ENCODE measurements around the gene COL4A2.
"Not testable (repeated sequence)": the region's sequence is repeated elsewhere in the genome, so short reads cannot be mapped to it uniquely, and the experiment has no call there.

Gene COL4A2

GRCh38 chr13:110387451-110388107, 80.5 kb downstream of the COL4A2 start:
- DNase-seq = no peak

- peak; percentile 53 for DNase-seq
Observed at GRCh38 chr13:110388108-110388943, 81.2 kb downstream of the COL4A2 start.

DNA sequence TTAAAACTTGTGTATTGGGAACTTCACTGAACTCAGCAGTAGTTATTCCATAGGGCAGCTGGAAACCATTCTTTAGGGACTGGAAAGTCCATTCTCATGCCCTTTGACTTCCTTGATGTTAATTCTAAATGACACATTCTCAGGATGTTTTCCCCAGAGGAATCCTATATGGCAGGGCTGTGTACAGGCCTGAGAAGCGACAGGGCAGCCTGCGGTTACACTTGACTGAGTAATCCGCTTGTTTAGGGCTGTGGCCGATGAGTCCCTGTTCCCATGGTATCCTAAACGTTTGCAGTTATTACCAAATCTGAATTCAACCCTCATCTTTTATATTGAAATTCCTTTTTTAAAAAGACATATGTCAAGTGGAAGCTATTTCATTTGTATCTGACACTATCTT, 83.5 kb downstream of the COL4A2 start:
- DNase-seq = no peak

DNA sequence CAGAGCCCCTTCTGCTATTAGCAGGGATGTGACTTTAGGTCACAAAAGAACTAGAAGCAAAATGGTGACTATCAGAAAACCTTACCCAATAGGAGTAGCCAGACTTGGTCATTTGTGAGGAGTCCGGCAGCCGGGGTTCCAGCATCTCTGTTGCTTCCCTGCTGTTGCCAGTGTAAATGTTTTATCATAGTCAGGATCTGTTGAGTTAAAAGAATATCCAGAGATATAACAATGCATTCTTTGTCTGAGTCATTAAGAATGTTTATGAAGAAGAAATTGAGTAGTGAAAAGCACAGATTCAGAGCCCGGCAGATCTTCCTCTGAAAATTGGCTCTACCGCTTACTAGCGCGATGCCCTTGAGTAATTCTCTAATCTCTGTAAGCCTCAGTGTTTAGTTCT, 84.2 kb downstream of the COL4A2 start:
- DNase-seq = no peak

DNA sequence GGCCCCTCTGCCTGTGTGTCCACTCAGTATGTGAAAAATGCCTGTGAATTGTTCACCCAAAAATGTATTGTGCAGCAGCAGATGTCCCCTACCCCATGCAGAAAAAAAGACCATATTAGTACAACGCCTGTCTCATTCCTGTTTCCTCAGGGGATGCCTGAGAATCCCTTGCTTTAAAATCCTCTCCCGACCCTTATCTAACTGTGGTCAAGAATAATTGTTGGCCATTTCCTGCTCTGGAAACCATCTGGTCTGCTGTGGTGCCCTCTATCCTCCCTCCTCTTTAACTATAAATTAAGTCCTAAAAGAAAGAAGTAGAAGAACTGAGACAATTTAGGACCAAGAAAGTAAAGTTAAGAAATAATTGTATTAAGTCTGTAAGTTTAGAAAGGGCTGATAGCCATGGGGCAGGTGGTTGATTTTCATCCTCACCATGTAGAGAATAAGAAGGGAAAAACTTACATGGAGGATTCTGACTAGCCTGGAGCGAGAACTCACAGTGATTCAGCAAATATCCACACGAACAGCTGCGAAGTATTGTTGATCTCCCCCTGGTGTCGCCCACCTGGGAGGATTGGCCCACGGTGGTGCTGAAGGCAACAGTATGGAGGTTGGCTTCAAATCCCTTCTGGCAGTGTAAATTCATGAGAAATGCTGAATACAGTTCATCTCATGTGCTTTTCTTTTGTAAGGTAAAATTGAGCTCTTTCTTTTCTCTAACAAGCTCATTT, 85.6 kb downstream of the COL4A2 start:
- DNase-seq = no peak

GRCh38 chr13:110393761-110394160, 86.7 kb downstream of the COL4A2 start:
- no peak for DNase-seq

DNA sequence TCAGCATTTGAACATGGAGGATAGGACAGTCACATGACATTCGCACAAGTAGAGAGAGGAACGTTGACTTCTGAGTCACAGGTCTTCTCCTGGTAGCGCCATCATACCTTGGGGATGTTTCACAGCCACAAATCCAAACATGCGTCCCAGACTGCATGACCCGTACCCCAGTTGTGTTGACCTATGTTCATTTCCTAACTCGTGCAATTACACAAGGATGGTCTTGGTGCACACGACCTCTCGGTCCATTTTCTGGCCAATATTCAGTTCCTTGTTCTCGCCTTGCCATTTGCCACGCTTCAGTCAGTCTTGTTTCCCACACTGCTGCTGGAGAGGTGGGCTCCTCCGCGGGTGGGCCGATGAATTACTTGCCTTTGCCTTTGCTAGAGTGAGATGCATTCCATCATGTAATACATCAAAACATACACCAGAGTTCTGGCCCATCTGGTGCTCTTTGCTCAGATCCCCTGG, 87.3 kb downstream of the COL4A2 start:
- DNase-seq = no peak

GRCh38 chr13:110395616-110396015, 88.5 kb downstream of the COL4A2 start:
- DNase-seq = not testable (repeated sequence)

- no peak for DNase-seq
Observed at GRCh38 chr13:110396476-110396875, 89.4 kb downstream of the COL4A2 start.

DNA sequence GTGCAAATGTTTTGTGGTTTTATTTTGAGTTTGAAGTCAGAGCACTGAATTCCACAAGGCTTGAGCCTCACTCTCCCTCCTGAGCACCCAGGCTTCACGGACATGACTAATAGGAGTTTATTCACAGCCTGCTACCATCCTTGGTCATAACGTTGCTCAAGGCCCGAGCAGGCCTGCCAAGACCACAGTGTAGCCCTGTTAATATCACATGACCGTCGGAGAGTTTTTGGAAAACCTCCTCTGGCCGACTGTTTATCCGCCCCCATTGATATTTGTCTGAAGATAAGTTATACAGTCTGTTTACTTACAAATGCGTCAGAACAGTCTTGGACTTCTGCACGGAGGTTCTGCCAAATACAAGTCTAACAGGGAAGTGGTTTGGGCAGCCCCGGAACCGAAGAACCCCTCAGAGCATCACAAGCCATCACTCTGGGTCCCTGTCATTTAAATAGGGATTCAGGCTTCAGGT, 89.9 kb downstream of the COL4A2 start:
- no peak for DNase-seq

- DNase-seq = no peak
Observed at GRCh38 chr13:110397436-110398115, 90.5 kb downstream of the COL4A2 start.

DNA sequence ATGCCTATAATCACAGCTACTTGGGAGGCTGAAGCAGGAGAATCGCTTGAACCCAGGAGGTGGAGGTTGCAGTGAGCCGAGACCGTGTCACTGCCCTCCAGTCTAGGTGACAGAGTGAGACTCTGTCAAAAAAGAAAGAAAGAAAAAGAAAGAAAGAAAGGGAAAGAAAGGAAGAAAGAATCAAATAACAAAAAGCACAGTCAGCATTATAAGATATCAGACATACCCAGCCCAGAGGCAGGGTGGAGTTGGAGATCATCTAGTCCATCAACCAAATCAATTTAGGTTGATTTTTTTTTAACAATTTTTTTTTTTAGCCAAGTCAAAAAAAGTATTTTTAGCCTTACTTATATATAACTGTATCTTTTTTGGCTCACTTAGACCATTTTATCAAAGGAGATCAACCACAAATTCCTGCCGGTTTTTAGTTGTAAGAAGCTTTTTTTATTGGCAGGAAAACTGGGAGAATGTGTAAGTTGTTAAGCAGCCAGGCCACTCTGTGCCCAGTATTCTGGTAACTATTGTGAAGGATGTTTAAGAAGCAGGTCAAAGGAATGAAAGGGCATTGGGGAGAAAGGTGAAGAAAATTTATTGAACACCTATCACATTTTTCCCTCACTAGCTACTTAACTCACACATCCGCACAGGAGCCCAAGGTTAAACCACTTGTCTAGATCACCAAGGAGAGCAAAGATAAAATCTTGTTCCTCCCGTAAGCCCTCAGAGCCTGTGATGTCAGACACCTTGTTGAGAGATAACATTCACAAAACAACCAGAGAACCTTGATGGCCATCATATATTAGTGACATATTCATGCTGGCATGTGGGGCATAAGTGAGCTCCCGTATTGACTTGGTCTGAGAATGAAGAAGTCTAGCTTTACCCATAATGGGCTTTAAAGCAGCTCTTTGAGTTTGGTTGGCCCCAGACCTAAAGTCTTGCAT, 91.8 kb downstream of the COL4A2 start:
- no peak for DNase-seq

- DNase-seq = no peak
Observed at GRCh38 chr13:110399801-110400200, 92.7 kb downstream of the COL4A2 start.

DNA sequence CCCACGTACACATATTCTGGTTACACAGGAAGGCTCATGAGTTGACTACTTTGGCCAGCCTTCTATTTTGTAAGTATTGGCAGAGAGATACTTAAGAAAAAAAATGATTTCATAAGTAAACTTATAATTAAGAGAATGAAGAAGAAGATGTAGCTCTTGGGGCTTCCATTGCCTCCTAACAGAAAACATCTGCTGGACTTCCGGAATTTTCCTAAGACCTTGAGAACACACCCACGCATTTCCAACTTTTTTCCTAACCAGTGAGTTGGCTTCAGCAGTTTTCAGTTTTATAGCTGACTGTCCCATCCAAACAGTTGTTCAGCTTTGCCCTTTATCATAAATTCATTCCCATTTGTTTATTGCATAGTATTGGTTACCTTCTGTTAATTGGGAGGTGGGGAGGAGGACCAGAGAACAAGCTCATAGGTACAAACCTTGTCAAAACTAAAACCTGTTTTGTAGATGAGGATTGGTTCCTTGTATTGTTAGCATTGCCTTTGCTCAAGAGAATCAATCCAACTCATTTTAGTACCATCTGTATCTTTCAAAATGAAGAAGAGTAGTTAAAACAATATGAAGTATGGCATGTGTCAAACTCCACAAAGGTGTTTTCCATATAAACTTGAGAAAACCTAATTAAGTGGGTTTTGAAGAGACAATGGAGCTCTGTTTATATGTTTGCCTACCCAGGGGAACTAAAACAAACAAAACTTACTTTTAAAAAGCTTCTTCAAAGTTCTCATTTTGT, 93.9 kb downstream of the COL4A2 start:
- DNase-seq = no peak

DNA sequence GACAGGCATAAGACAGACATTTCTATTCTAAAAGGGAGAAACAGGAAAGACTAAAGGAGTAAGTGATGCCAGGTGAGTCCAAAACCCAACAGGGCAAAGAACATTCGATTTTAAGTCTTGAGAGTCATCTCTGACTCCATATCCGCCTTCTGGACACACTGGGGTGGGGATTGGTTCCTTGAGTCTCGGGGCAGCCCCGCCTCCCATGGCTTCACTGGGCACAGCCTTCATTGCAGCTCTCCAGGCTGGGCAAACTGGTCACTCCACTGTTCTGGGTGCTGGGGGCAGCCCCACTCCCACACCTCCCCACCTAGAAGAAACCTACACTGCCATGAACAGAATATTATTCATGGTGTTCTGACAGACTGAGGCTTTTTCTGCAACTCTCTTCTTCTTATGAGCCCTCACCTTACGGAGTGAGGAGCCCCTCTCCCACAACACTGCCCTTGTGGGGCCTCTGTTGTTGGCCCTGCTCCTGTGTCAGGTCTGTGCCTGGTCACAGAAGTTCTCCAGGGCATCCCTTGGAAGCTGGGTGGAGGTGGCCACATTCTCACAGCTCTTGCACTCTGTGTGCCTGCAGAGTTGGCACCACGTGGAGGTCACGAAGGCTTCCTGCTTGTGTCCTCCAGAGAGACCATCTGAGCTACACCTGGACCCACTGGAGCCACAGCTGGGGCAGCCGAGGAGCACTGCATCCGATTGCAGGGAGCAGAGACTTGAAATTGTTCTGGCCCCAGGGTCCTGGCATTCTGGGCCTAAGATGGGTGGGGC, 95.4 kb downstream of the COL4A2 start:
- DNase-seq = no peak

DNA sequence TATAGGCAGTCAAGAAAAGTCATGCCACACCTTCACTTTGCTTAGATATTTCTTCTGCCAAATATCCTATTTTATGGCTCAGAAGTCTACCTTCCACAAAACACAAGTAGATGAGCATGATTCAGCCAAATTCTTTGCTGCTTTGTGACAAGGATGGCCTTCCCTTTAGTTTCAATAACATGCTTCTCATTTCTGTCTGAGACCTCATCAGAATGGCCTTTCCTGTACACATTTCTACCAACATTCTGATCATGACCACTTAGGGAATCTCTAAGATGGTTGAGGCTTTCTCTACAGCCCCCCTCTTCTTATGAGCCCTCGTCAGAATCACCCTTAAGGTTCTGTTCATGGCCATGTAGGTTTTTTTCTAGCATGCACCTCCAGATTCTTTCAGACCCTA, 96.2 kb downstream of the COL4A2 start:
- DNase-seq = no peak

DNA sequence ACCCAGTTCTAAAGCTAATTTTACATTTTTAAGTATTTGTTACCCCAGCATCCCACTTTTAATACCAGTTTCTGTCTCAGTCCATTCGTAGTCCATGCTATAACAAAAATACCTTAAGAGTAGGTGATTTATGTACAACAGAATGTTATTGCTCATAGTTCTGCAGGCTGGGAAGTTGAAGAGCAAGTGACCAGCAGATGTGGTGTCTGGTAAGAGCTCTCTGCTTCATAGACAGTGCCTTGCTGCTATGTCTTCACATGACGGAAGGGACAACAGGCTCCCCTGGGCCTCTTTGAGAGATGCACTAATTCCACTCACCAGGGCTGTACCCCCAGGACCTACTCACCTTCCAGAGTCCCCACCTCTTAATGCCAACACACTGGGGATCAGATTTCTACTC, 96.6 kb downstream of the COL4A2 start:
- DNase-seq = no peak

DNA sequence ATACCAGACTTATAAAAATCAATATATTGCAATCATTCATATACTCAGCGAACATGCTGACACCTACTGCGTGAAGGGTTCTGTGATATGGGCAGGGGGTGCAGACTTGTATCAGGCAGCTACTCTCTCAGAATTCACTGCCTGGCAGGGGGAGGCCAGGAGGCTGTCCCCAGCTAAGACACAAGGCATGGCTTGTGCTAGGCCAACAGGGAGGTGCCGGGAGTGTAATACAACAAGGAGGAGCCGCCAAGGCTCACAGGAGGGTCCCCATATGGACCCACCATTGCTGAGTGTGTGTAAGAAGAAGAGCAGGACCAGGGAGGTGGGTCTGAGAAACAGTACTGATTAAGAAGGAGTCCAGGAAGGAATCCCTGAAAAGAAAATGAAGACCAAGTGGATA, 97.2 kb downstream of the COL4A2 start:
- no peak for DNase-seq

DNA sequence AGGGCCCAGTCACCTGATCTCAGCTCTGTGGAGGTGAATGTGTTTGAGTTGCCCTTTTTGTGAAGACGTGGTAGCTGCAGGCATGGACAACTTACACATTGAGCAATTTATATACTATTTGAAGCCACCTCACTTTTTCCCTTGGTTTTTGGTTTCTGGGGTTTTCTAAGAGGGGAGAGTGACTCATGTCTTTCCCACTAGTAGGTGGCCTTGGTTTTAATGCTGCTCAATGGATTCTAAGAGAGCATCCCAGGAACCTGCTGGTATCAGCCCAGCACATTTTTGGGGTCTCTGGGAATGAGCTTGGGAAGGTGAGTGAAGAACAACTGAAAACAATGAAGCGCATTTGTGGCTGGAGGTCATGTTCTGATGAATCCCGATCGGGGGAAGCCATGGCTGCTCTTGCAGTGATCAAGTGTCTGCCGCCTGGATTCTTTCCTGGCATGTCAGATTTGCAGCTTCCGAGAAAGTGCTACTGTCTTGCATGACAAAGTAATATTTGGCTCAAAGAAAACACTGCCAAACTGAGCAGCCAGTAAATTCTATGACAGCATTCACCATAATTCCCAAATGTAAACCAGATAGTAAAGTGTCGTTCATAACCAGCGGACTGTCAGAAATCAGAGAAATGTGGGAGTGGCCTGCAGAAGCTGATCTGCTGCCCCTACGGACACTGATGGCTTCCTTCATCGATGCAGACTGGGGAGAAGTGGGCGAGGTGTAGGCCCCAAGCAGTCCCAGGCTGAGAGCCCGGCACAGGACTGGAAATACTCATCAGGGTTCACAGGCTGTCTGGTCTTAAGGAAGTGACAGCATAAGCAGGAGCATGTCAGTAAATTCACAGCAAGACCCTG, 98.7 kb downstream of the COL4A2 start:
- DNase-seq = no peak

Measured in NCI-H510A treated with DMSO at 0.1 percent for 48 hours (cell line).